Sigmoid colon (tissue), 4 donors: ENCODE measurements around the gene NELFA.

Source experiments
- CTCF ChIP-seq, 4 experiments: fragments of 450-650 bp in 3 of 4; fragments of 200-600 bp in 1 of 4; IDR thresholded peaks; one replicate each; pipeline ENCODE4 v1.5.1; 2016 to 2019; ENCODE audit warnings: antibody characterized with exemption in 4 of 4, mild to moderate bottlenecking in 3 of 4, moderate library complexity in 2 of 4
- POLR2A ChIP-seq, 2 donors: fragments of 450-650 bp; IDR thresholded peaks; one replicate each; pipeline ENCODE4 v1.6.1; 2016; ENCODE audit warnings: antibody characterized with exemption in 2 of 2, mild to moderate bottlenecking in 2 of 2, moderate library complexity in 2 of 2
- POLR2AphosphoS5 ChIP-seq, 4 donors: sonication (generic); formaldehyde crosslinking; IDR thresholded peaks; one replicate each; pipeline ENCODE4 v1.6.1; 2017; ENCODE audit warnings: antibody characterized with exemption in 4 of 4

DNA sequence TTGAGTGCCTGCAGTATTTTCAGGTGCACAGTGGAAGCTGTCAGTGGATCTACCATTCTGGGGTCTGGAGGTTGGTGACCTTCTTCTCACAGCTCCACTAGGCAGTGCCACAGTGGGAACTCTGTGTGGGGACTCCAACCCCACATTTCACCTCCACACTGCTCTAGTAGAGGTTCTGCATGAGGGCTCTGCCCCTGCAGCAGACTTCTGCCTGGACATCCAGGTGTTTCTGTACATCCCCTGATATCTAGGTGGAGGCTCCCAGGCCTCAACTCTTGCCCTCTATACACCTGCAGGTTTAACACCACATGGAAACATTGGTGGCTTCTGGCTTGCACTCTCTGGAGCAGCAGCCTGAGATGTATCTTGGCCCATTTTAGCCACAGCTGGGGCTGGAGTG, 17.0 kb upstream of the NELFA start:
- TF ChIP-seq CTCF (IDR thresholded peaks at IDR 0.05) = no peak
- no peak for TF ChIP-seq POLR2A (IDR thresholded peaks at IDR 0.05)
- no peak for TF ChIP-seq POLR2AphosphoS5 (IDR thresholded peaks at IDR 0.05)
